Naive thymus-derived CD8-positive, alpha-beta T cell (primary cell): ENCODE measurements around the gene MARVELD2. TPM values are rescaled to one million over a fixed set of nuclear protein-coding genes. Genes with fewer than 3 reads are reported as not detected.
A peak's percentile ranks its signal among the peaks of the same experiment; 100 is the strongest.

Experiments
- ATAC-seq, 2 donors: fragments of 150-1000 bp; cut with Tn5 transposase in 1 of 2; sonication (Bioruptor Pico), chemical (Tn5 transposase) in 1 of 2; 1 replicate in 1 of 2; 2 replicates in 1 of 2; pipeline ENCODE4 v1.10.0; 2021; ENCODE audit warnings: mild to moderate bottlenecking in 2 of 2, moderate library complexity in 2 of 2
- POLR2A ChIA-PET: fragments of 350-600 bp; sonication (Branson Sonifier 250); formaldehyde crosslinking; loops from one replicate; lab custom pipeline; 2021; ENCODE audit warnings: antibody characterized with exemption; lab: Charles Lee
- DNase-seq, 10 donors: peaks; one replicate each; pipeline versions ENCODE4 v3.0.0 to v3.0.0-alpha.2; 2020 to 2022
- H3K27ac Mint-ChIP-seq, 10 donors: one replicate each; pipeline ENCODE4 v1.8.0; 2020 to 2022; ENCODE audit warnings: mild to moderate bottlenecking in 10 of 10, mixed read lengths in 10 of 10, moderate library complexity in 4 of 10, inconsistent platforms in 1 of 10
- H3K27me3 Mint-ChIP-seq, 5 donors: one replicate each; pipeline ENCODE4 v1.8.0; 2021 to 2022; ENCODE audit warnings: mixed read lengths in 5 of 5
- H3K36me3 Mint-ChIP-seq, 3 donors: one replicate each; pipeline ENCODE4 v1.8.0; 2020 to 2022; ENCODE audit warnings: mixed read lengths in 3 of 3, mild to moderate bottlenecking in 2 of 3, inconsistent platforms in 1 of 3
- H3K4me1 Mint-ChIP-seq, 4 donors: one replicate each; pipeline ENCODE4 v1.8.0; 2021 to 2022; ENCODE audit warnings: mixed read lengths in 4 of 4
- H3K4me3 Mint-ChIP-seq, 10 donors: one replicate each; pipeline ENCODE4 v1.8.0; 2020 to 2022; ENCODE audit warnings: mild to moderate bottlenecking in 10 of 10, mixed read lengths in 10 of 10, moderate library complexity in 6 of 10, inconsistent platforms in 1 of 10
- H3K9me3 Mint-ChIP-seq, 9 donors: one replicate each; pipeline ENCODE4 v1.8.0; 2020 to 2022; ENCODE audit warnings: mixed read lengths in 9 of 9, mild to moderate bottlenecking in 3 of 9, inconsistent platforms in 1 of 9, moderate library complexity in 1 of 9
- polyA plus RNA-seq, 3 donors: library from polyadenylated mRNA; unstranded; fragments of 300-500 nt; fragmentation: Illumina TruSeq; gene quantifications; one replicate each; pipeline ENCODE4 v1.2.3, GENCODE V29; 2021
- total RNA-seq, 8 experiments: library from RNA in 2 of 8; stranded (reverse) in 2 of 8; gene quantifications; one replicate each; pipeline ENCODE4 v1.2.3 and lab custom pipeline; 2021 to 2026

Gene MARVELD2
- total and polyA plus RNA-seq, 5 experiments from 2014 or later: 0.46 to 2.3 (median 1.4) TPM

- no peaks in the 10 kb centered on the region for H3K9me3 Mint-ChIP-seq
- no peaks in the 10 kb centered on the region for H3K36me3 Mint-ChIP-seq
- POLR2A ChIA-PET: no interaction called here
- H3K27ac Mint-ChIP-seq: no peak overlapping the region
- no peak overlapping the region for H3K4me3 Mint-ChIP-seq
- peaks cover 22 to 54% (median 36%) of the 10 kb centered on the region in 5 donors for H3K27me3 Mint-ChIP-seq
- peaks cover 3 to 16% (median 13%) of the 10 kb centered on the region in 4 donors for H3K4me1 Mint-ChIP-seq
- ATAC-seq: no peak
- DNase-seq: no peak
Measured at GRCh38 chr5:69489246-69489645, 74.3 kb downstream of the MARVELD2 start.

- no peak overlapping the region for H3K27ac Mint-ChIP-seq
- peak overlapping the region in 2 of 10 donors; percentile 11 to 72 for H3K4me3 Mint-ChIP-seq
- no peaks in the 10 kb centered on the region for H3K9me3 Mint-ChIP-seq
- DNase-seq: no peak
- POLR2A ChIA-PET: no interaction called here
- peaks cover 26 to 61% (median 47%) of the 10 kb centered on the region in 5 donors for H3K27me3 Mint-ChIP-seq
- H3K36me3 Mint-ChIP-seq: no peaks in the 10 kb centered on the region
- peaks cover 3 to 20% (median 15%) of the 10 kb centered on the region in 4 donors for H3K4me1 Mint-ChIP-seq
- ATAC-seq: no peak
Measured at GRCh38 chr5:69491027-69491426, 76.1 kb downstream of the MARVELD2 start.

DNA sequence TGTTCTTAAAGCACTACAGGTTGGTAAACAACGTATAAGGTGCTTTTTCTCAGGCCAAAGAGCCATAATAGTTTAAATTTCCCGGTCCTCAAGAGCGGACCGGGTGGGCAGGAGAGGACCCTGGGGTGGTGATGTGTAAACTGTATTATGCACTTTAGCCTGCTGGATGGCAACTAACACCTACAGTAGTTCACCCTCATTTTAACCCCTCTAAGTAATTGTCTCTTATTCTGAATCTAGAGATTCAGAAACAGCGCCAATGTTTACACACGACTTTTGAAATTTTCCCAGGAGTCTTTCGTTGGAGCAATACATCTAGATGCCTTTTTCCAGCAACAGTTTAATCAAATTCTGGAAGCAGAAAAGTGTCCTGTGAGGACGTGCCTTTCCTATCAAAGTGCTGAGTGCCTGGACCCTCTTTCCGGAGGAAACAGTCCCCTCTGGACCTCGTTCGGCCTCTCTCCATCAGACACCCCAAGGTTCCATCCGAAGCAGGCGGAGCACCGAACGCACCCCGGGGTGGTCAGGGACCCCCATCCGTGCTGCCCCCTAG is 77.0 kb downstream of the MARVELD2 start:
- H3K4me1 Mint-ChIP-seq: peaks cover 3 to 20% (median 15%) of the 10 kb centered on the region in 4 donors
- POLR2A ChIA-PET: no interaction called here
- ATAC-seq: no peak
- no peak overlapping the region for H3K27ac Mint-ChIP-seq
- peaks cover 26 to 66% (median 48%) of the 10 kb centered on the region in 5 donors for H3K27me3 Mint-ChIP-seq
- H3K4me3 Mint-ChIP-seq: peak overlapping the region; percentile 55 to 82 (median 67)
- DNase-seq: no peak
- H3K9me3 Mint-ChIP-seq: no peaks in the 10 kb centered on the region
- H3K36me3 Mint-ChIP-seq: no peaks in the 10 kb centered on the region

- Mint-ChIP-seq H3K27me3 (peaks cover 27 to 69% (median 50%) of the 10 kb centered on the region in 5 donors), H3K4me1 (peaks cover 3 to 20% (median 15%) of the 10 kb centered on the region in 4 donors), H3K4me3 (peak within 1 kb of the TSS; percentile 57 to 82 (median 72))
Measured at GRCh38 chr5:69492391-69492922, 77.5 kb downstream of the MARVELD2 start, which contains the start of gene OCLN. TSS of gene OCLN (plus strand) at chr5:69492790. CDS start at chr5:69504245, 11,455 bp downstream.

DNA sequence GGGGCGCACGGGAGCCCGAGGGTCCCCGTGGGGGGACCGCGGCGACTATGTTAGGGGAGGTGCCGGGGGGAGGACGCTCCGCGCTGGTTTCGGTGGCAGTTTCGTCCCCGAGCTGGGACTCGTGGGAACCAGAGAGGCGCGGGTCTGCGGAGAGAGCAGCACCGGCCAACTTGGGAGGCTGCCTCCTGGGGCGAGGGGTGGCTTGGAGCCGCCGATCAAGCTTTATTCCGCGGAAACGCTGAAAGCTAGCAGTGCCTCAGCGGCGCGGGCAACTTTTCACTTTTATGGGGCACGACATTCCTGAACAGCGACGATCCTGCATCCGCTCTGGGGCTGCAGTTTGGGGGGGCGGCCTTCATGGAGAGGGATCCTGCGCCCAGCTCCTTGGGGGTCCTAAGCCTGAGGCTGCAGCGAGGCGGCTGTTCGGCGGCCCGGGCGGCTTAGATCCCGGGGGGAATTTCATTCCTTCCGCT is 78.0 kb downstream of the MARVELD2 start:
- Mint-ChIP-seq H3K27me3 (peaks cover 27 to 69% (median 50%) of the 10 kb centered on the region in 5 donors), H3K9me3 (no peaks in the 10 kb centered on the region), H3K36me3 (no peaks in the 10 kb centered on the region), H3K27ac (no peak overlapping the region), H3K4me3 (peak overlapping the region; percentile 56 to 82 (median 70)), H3K4me1 (peaks cover 3 to 20% (median 15%) of the 10 kb centered on the region in 4 donors)
- POLR2A ChIA-PET: no interaction called here
- ATAC-seq (peak in 1 of 2 donors; percentile 38), DNase-seq (peak in 1 of 10 donors; percentile 1)

More at GRCh38 chr5:69492391-69492922, 77.5 kb downstream of the MARVELD2 start, which contains the start of gene OCLN:
- ATAC-seq (peak; percentile 25 to 52), DNase-seq (peak in 3 of 10 donors; percentile 1 to 20 (median 3))
- no peaks in the 10 kb centered on the region for H3K9me3 Mint-ChIP-seq
- no peaks in the 10 kb centered on the region for H3K36me3 Mint-ChIP-seq
- POLR2A ChIA-PET: no interaction called here
- no peak within 1 kb of the TSS for H3K27ac Mint-ChIP-seq

DNA sequence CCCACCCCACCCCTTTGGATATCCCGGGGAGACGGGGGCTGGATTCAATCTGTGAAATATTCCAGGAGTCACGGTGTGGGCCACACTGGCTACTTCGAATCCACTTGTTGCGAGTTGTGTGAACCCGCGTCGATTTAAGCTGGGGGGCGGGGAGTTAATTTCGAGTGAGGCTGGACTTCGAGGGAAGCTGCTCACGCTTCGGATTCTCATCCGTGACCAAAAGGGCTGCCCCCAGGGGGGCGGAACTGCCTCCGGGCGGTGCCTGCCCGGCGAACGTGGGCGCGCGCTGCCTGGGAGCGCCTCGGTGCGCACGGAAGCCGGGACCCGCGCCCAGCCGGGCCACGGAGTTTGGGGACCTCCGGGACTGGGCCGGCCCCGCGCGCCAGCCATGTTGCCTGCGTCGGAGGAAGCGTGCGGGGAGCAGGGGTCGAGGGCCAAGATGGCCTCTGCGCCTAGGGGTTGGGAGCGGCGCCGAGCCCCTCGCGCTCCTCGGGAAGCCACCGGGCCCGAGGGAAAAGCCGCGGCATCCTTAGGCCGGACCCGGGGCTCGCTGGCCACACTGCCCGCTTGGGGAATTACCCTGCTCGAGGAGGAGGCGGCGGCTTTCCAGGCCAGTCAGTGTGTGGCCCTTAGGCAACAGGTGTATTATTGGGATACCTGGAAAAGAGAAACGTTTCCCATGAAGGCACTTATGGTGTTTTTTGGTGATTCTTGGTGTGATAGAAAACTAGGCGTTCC is 78.6 kb downstream of the MARVELD2 start:
- Mint-ChIP-seq H3K9me3 (no peaks in the 10 kb centered on the region), H3K36me3 (no peaks in the 10 kb centered on the region), H3K27ac (no peak overlapping the region), H3K4me1 (peaks cover 3 to 20% (median 15%) of the 10 kb centered on the region in 4 donors), H3K4me3 (peak overlapping the region; percentile 56 to 82 (median 70)), H3K27me3 (peaks cover 27 to 69% (median 49%) of the 10 kb centered on the region in 5 donors)
- DNase-seq (peak in 1 of 10 donors; percentile 6), ATAC-seq (no peak)
- POLR2A ChIA-PET: no interaction called here

Other genes starting within 250 kb of the MARVELD2 start
- gene CCNB1, start 248.0 kb upstream of the MARVELD2 start, total RNA-seq: 1 to 10 TPM; 3.0 to 4.6 TPM
- gene CCNB1, start 248.0 kb upstream of the MARVELD2 start, polyA plus RNA-seq: 1 to 10 TPM; 1.7 to 3.0 (median 2.2) TPM
- gene CENPH, start 225.5 kb upstream of the MARVELD2 start, total RNA-seq: 1 to 10 TPM; 8.3 to 9.7 TPM
- 10 to 100 TPM in 2 of 3 donors, 1 to 10 TPM in 1; 8.2 to 10.7 (median 10.1) TPM for gene CENPH, start 225.5 kb upstream of the MARVELD2 start, polyA plus RNA-seq
- gene CDK7, start 180.2 kb upstream of the MARVELD2 start, total RNA-seq: 10 to 100 TPM; 20.6 to 25.4 TPM
- gene CDK7, start 180.2 kb upstream of the MARVELD2 start, polyA plus RNA-seq: 10 to 100 TPM; 18.2 to 20.8 (median 19.4) TPM
- 1 to 10 TPM; 9.3 to 9.4 TPM for gene CCDC125, start 82.3 kb upstream of the MARVELD2 start, total RNA-seq
- gene CCDC125, start 82.3 kb upstream of the MARVELD2 start, polyA plus RNA-seq: 1 to 10 TPM; 1.7 to 6.7 (median 2.6) TPM
- gene AK6, start 45.6 kb upstream of the MARVELD2 start, total RNA-seq: 10 to 100 TPM; 25.8 to 27.3 TPM
- 10 to 100 TPM; 64.6 to 77.0 (median 71.6) TPM for gene AK6, start 45.6 kb upstream of the MARVELD2 start, polyA plus RNA-seq
- gene TAF9, start 45.6 kb upstream of the MARVELD2 start, total RNA-seq: 10 to 100 TPM; 61.8 to 66.4 TPM
- gene TAF9, start 45.6 kb upstream of the MARVELD2 start, polyA plus RNA-seq: 100 to 1,000 TPM; 111 to 113 (median 113) TPM
- gene RAD17, start 45.3 kb upstream of the MARVELD2 start, total RNA-seq: 10 to 100 TPM; 36.6 to 38.5 TPM
- 10 to 100 TPM; 15.6 to 25.5 (median 18.4) TPM for gene RAD17, start 45.3 kb upstream of the MARVELD2 start, polyA plus RNA-seq
- gene OCLN, start 77.7 kb downstream of the MARVELD2 start, total RNA-seq: 1 to 10 TPM; 4.6 to 4.7 TPM
- gene OCLN, start 77.7 kb downstream of the MARVELD2 start, polyA plus RNA-seq: under 1 TPM; 0.08 to 0.14 (median 0.13) TPM
- gene GTF2H2C, start 145.1 kb downstream of the MARVELD2 start, total RNA-seq: 10 to 100 TPM; 52.8 to 62.1 TPM
- gene GTF2H2C, start 145.1 kb downstream of the MARVELD2 start, polyA plus RNA-seq: 10 to 100 TPM; 16.4 to 21.4 (median 20.8) TPM